DND-41 (cell line): ENCODE results near the gene RNF223.
A peak's percentile ranks its signal among the peaks of the same experiment; 100 is the strongest.

ENCODE experiments used
- ATAC-seq: fragments of 200-7000 bp; cut with Tn5 transposase; 3 replicates; pipeline ENCODE4 v1.9.1; 2021; ENCODE audit warnings: low read depth; ENCODE audit not compliant: insufficient read depth
- DNase-seq: peaks from one replicate; pipeline ENCODE4 v3.0.0-alpha.2; 2020
- H2AFZ ChIP-seq: 2 replicates; pipeline ENCODE4 v1.6.0; 2012; ENCODE audit warnings: low read depth, low read length
- H3K27ac ChIP-seq: 2 replicates; pipeline ENCODE4 v1.5.1; 2012; ENCODE audit warnings: low read length, inconsistent platforms
- H3K27me3 ChIP-seq: fragments of 200-600 bp; sonication (generic); 2 replicates; pipeline ENCODE4 v1.6.0; 2012; ENCODE audit warnings: low read length, mild to moderate bottlenecking, inconsistent platforms; ENCODE audit not compliant: insufficient read depth, poor library complexity
- H3K36me3 ChIP-seq: 2 replicates; pipeline ENCODE4 v1.5.1; 2012; ENCODE audit warnings: low read length, inconsistent platforms; ENCODE audit not compliant: insufficient read depth
- H3K4me1 ChIP-seq: 2 replicates; pipeline ENCODE4 v1.5.1; 2012; ENCODE audit warnings: mild to moderate bottlenecking, low read length; ENCODE audit not compliant: insufficient read depth
- H3K4me2 ChIP-seq: 2 replicates; pipeline ENCODE4 v1.6.0; 2012; ENCODE audit warnings: mild to moderate bottlenecking, moderate library complexity, low read length, inconsistent platforms; ENCODE audit not compliant: insufficient read depth
- H3K4me3 ChIP-seq, 2 experiments: fragments of 200-600 bp in 1 of 2; shearing (Covaris generic) in 1 of 2; 2 replicates each; pipeline ENCODE4 v1.5.1; 2012 to 2016; ENCODE audit warnings: inconsistent platforms in 2 of 2, low read length in 2 of 2, mild to moderate bottlenecking in 2 of 2, low read depth in 1 of 2, moderate library complexity in 1 of 2
- H3K79me2 ChIP-seq: 2 replicates; pipeline ENCODE4 v1.6.0; 2012; ENCODE audit warnings: low read length, inconsistent platforms; ENCODE audit not compliant: insufficient read depth
- H3K9ac ChIP-seq: 2 replicates; pipeline ENCODE4 v1.6.0; 2012; ENCODE audit warnings: low read depth, mild to moderate bottlenecking, inconsistent platforms, low read length, moderate library complexity
- H3K9me3 ChIP-seq: 2 replicates; pipeline ENCODE4 v1.5.1; 2012; ENCODE audit warnings: low read length, moderate library complexity, mild to moderate bottlenecking, inconsistent platforms; ENCODE audit not compliant: insufficient read depth, severe bottlenecking
- H4K20me1 ChIP-seq: 2 replicates; pipeline ENCODE4 v1.6.0; 2012; ENCODE audit warnings: low read length; ENCODE audit not compliant: insufficient read depth
- CTCF ChIP-seq: IDR thresholded peaks from 2 replicates; pipeline ENCODE4 v1.5.1; 2012; ENCODE audit warnings: borderline replicate concordance, low read length, moderate library complexity, mild to moderate bottlenecking; ENCODE audit not compliant: poor library complexity, severe bottlenecking; ENCODE audit errors: extremely low read depth
- EZH2 ChIP-seq: IDR thresholded peaks from 3 replicates; pipeline ENCODE4 v1.6.1; 2012; ENCODE audit warnings: borderline replicate concordance, low read depth, mild to moderate bottlenecking, moderate library complexity, low read length, inconsistent platforms; ENCODE audit not compliant: severe bottlenecking

The RNF223 gene

GRCh38 chr1:1034439-1034781 lies 39.7 kb downstream of the RNF223 start:
- Histone ChIP-seq H3K4me2 (no peak overlapping the region), H2AFZ (no peak overlapping the region), H3K27ac (no peak overlapping the region), H3K79me2 (no peaks in the 10 kb centered on the region), H4K20me1 (peaks cover 68% of the 10 kb centered on the region), H3K36me3 (no peaks in the 10 kb centered on the region), H3K4me1 (peaks cover 13% of the 10 kb centered on the region), H3K9me3 (no peaks in the 10 kb centered on the region), H3K9ac (no peak overlapping the region), H3K27me3 (peaks cover 8% of the 10 kb centered on the region), H3K4me3 (no peak overlapping the region)
- DNase-seq (no peak), ATAC-seq (no peak)
- no peak for TF ChIP-seq EZH2
- TF ChIP-seq CTCF: no peak

GRCh38 chr1:1033731-1034438 lies 40.2 kb downstream of the RNF223 start:
- ATAC-seq (peak; percentile 12; the same call in 1 of the 3 replicates), DNase-seq (no peak)
- H4K20me1 ChIP-seq: peaks cover 63% of the 10 kb centered on the region
- no peak for TF ChIP-seq EZH2
- no peak for TF ChIP-seq CTCF
- H3K27me3 ChIP-seq: peaks cover 4% of the 10 kb centered on the region
- H3K79me2 ChIP-seq: no peaks in the 10 kb centered on the region
- peaks cover 13% of the 10 kb centered on the region for H3K4me1 ChIP-seq
- H2AFZ ChIP-seq: no peak overlapping the region
- no peak overlapping the region for H3K27ac ChIP-seq
- H3K4me2 ChIP-seq: no peak overlapping the region
- H3K36me3 ChIP-seq: no peaks in the 10 kb centered on the region
- H3K9me3 ChIP-seq: no peaks in the 10 kb centered on the region
- no peak overlapping the region for H3K4me3 ChIP-seq
- H3K9ac ChIP-seq: no peak overlapping the region

- peak; percentile 82 for TF ChIP-seq CTCF
- TF ChIP-seq EZH2: no peak
- Histone ChIP-seq H3K9ac (peak overlapping the region; percentile 36; the same call in 1 of the 2 replicates), H3K79me2 (no peaks in the 10 kb centered on the region), H4K20me1 (peaks cover 55% of the 10 kb centered on the region), H3K9me3 (no peaks in the 10 kb centered on the region), H3K36me3 (no peaks in the 10 kb centered on the region), H3K27ac (no peak overlapping the region), H3K4me1 (peaks cover 13% of the 10 kb centered on the region), H3K4me2 (peak overlapping the region; percentile 73), H3K27me3 (no peaks in the 10 kb centered on the region), H2AFZ (0 out of 2 replicates have a peak overlapping the region, but pooled peaks have one; percentile 45), H3K4me3 (peak overlapping the region in 1 of 2 experiments; percentile 49; a peak in 2 of 4 replicates)
- DNase-seq (peak; percentile 91), ATAC-seq (peak; percentile 95)
These were observed 41.0 kb downstream of the RNF223 start for GRCh38 chr1:1033009-1033587.
